IPS-18a (cell line): ENCODE data around the gene PRKAR2B.

Source experiments
- H3K27ac ChIP-seq: one replicate; pipeline ENCODE4 v1.5.1; 2013; ENCODE audit warnings: low read length
- H3K27me3 ChIP-seq: one replicate; pipeline ENCODE4 v1.6.1; 2013; ENCODE audit warnings: mild to moderate bottlenecking, low read length; ENCODE audit not compliant: control insufficient read depth, insufficient read depth
- H3K36me3 ChIP-seq: one replicate; pipeline ENCODE4 v1.6.1; 2013; ENCODE audit warnings: low read depth, low read length; ENCODE audit not compliant: control insufficient read depth
- H3K4me1 ChIP-seq: one replicate; pipeline ENCODE4 v1.6.1; 2013; ENCODE audit warnings: low read depth, low read length; ENCODE audit not compliant: control insufficient read depth
- H3K4me3 ChIP-seq: one replicate; pipeline ENCODE4 v1.5.1; 2013; ENCODE audit warnings: low read length
- H3K9ac ChIP-seq: one replicate; pipeline ENCODE4 v1.6.1; 2013; ENCODE audit warnings: mild to moderate bottlenecking, low read length, moderate library complexity
- H3K9me3 ChIP-seq: one replicate; pipeline ENCODE4 v1.6.1; 2013; ENCODE audit warnings: low read depth, low read length; ENCODE audit not compliant: control insufficient read depth

PRKAR2B gene

DNA sequence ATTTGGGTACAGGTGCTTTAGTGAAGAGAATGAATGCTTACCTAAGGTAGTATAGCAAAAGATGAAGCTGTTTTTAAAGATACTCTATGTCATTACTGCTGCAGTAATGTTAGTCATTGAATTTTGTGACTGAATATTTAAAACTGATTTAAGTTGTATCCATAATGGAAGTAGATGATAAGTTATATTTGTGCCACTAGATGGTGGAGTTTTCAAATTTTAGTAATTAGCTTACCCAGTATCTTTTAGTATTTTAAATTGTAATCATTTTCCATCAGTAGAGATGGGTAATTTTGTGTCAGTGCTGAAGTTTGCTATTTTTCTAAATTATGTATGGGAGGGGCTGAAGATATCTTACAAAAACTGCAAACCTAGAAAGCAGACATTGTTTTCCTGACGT lies 149.5 kb downstream of the PRKAR2B start:
- H3K27me3 ChIP-seq: no peaks in the 10 kb centered on the region
- H3K9ac ChIP-seq: no peak overlapping the region
- H3K36me3 ChIP-seq: peaks cover 58% of the 10 kb centered on the region
- H3K27ac ChIP-seq: no peak overlapping the region
- no peak overlapping the region for H3K4me3 ChIP-seq
- no peaks in the 10 kb centered on the region for H3K9me3 ChIP-seq
- no peaks in the 10 kb centered on the region for H3K4me1 ChIP-seq

DNA sequence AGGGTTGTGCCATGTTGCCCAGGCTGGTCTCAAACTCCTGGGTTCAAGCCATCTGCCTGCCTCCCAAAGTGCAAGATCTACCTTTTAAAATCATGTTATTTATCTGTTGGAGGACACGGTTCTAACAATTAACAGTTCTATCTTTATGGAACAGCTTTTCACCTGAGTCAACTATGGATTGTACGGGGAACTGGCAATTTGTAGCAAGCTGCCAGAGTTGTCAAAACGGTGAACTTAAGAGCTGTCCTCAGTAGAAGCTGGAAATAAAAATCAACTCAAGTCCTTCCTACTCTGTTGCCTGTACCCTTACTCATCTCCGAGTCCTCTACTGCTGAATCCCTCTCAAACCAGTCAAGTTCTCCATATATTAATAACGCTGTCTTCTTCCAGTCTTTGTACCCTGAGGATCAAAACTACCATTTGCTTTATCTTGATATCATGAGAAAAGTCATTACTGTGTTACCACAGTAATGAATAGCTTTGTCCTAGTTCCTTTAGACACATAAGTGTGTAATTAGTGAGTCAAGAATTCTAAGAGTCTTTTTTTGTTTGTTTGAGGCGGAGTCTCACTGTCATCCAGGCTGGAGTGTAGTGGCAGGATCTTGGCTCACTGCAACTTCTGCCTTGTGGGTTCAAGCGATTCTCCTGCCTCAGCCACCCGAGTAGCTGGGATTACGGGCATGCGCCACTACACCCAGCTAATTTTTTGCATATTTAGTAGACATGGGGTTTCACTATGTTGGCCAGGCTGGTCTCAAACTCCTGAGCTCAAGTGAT lies 152.5 kb downstream of the PRKAR2B start:
- H3K36me3 ChIP-seq: peaks cover 51% of the 10 kb centered on the region
- H3K4me3 ChIP-seq: no peak overlapping the region
- no peaks in the 10 kb centered on the region for H3K4me1 ChIP-seq
- no peaks in the 10 kb centered on the region for H3K9me3 ChIP-seq
- H3K27ac ChIP-seq: no peak overlapping the region
- no peaks in the 10 kb centered on the region for H3K27me3 ChIP-seq
- H3K9ac ChIP-seq: no peak overlapping the region

DNA sequence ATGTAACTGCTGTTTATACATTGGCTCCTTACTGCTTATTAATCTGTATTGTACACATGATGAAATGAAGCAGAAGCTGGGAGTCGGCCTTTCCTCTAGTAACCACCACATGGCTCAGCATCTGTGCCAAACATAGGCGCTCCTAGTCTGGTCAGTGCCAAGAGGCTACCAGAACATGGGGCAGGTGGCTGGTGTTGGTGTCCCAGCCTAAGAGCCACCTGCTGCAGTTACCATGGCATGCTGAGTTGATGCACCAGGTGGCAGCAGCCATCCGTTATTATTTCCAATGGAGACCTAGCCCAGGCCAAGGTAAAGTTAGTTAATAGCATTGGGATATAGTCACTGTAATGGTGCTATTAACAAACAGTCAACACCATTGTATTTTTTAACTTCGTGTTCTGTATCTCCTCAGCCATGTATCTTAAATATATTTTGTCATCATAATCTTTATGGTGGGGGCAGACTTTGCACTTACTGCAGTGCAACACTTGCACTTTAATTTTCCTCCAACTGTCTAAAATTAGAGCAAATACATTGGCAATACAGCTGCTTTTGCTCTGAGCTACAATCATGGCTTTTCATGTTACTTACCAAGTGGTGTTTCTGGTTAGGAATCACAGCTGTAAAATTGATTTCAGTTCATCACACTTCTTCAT lies 157.4 kb downstream of the PRKAR2B start:
- Histone ChIP-seq H3K9ac (no peak overlapping the region), H3K27me3 (no peaks in the 10 kb centered on the region), H3K27ac (no peak overlapping the region), H3K36me3 (peaks cover 52% of the 10 kb centered on the region), H3K4me3 (no peak overlapping the region), H3K4me1 (no peaks in the 10 kb centered on the region), H3K9me3 (no peaks in the 10 kb centered on the region)

DNA sequence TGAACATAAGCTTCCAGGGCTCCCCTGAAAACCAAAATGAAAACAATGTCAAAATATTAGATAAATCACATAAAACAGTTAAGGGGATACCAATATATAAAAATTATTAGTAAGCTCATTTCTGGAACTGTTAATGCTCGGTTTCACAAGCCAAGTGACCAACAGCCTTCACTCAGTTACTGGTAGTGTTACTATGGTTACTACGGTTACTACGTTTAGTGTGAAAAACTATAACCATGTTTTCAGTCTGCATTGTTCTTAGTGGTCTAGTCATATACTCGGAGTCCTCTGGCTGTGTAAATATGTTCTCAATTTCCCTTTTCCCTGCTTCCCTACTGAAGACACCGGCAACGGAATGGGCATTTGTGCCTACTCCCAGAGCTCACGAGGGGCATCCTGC lies 159.1 kb downstream of the PRKAR2B start:
- H3K27ac ChIP-seq: no peak overlapping the region
- peaks cover 36% of the 10 kb centered on the region for H3K36me3 ChIP-seq
- no peak overlapping the region for H3K9ac ChIP-seq
- H3K27me3 ChIP-seq: no peaks in the 10 kb centered on the region
- H3K4me1 ChIP-seq: no peaks in the 10 kb centered on the region
- H3K4me3 ChIP-seq: no peak overlapping the region
- no peaks in the 10 kb centered on the region for H3K9me3 ChIP-seq

DNA sequence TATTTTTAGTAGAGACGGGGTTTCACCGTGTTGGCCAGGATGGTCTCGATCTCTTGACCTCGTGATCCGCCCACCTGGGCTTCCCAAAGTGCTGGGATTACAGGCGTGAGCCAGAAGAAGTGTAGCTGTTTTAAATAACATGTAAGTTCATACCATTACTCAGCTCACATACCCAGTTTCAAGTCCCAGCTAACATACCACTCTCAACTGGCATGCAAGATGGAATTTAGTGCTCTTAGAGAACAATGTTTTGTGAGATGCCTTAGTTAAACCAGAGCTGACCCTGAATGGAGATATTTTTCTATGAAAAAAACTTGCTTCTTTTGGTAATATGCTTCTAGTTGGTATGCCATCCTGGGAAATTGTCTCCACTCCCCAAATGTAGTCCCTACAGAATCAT lies 161.6 kb downstream of the PRKAR2B start:
- Histone ChIP-seq H3K27ac (no peak overlapping the region), H3K4me1 (no peaks in the 10 kb centered on the region), H3K4me3 (no peak overlapping the region), H3K9me3 (no peaks in the 10 kb centered on the region), H3K36me3 (peaks cover 30% of the 10 kb centered on the region), H3K27me3 (no peaks in the 10 kb centered on the region), H3K9ac (no peak overlapping the region)

DNA sequence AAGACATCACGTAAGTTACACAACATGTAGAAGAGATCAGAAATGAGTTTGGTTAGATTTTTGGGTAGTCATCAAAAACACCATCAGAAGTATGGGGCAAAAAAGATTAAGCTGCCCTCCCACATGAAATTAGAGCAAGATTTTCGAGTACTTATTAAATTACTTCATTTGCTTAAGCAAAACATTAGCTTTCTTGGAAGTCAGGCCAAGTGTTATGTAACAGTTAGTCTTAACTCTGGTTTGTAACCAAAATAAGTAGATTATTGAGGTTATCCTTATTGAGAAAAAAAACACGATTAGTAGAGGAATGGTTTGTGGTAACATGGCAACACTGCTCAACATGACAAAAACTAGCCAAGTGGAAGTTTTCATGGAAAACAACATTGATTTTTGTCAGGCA lies 162.2 kb downstream of the PRKAR2B start:
- Histone ChIP-seq H3K9ac (no peak overlapping the region), H3K9me3 (no peaks in the 10 kb centered on the region), H3K4me1 (no peaks in the 10 kb centered on the region), H3K27me3 (no peaks in the 10 kb centered on the region), H3K27ac (no peak overlapping the region), H3K36me3 (peaks cover 25% of the 10 kb centered on the region), H3K4me3 (no peak overlapping the region)

DNA sequence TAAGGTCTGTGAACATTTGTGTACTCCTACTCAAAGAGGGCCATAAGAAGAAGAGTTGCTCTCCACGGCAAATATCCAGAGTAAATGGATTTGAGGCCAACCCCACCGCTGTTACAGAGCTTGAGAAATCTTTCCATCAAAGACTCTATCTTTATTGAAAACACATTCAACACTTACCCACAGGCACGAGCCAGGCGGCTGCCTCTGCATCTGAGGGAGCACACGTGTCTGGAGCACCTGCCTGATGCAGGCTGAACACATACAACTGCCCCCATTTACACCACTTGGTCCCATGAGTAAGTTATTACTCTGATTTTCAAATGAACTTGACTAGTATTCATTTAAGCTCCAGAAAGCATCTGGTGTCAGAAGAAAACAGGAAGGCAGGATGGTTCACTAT lies 163.0 kb downstream of the PRKAR2B start:
- Histone ChIP-seq H3K4me1 (no peaks in the 10 kb centered on the region), H3K4me3 (no peak overlapping the region), H3K27ac (no peak overlapping the region), H3K9ac (no peak overlapping the region), H3K27me3 (no peaks in the 10 kb centered on the region), H3K9me3 (no peaks in the 10 kb centered on the region), H3K36me3 (peaks cover 19% of the 10 kb centered on the region)

DNA sequence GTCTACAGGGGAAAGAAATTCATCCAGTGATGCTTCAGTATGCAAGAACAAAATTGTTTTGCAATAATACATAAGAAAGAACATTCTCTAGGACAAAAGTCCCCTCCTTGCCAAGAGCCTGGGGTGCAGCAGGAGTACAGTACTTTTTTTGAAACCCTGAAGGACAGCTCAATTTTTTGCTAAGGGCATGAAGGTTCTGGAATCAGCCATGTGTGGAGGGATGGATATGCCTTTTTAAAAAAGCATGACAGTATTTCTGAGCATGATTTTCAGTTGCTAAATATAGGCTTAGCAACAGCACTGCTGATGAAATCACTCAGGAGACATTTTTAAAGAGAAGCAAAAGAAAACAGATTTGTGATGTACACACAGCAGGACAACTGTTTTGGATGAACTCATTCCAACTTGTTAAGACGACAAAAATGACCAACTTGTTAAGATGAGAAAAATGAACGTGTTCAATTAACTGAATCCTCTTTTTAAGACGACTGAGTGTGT lies 163.6 kb downstream of the PRKAR2B start:
- Histone ChIP-seq H3K36me3 (peaks cover 18% of the 10 kb centered on the region), H3K9me3 (no peaks in the 10 kb centered on the region), H3K4me1 (no peaks in the 10 kb centered on the region), H3K27ac (no peak overlapping the region), H3K9ac (no peak overlapping the region), H3K27me3 (no peaks in the 10 kb centered on the region), H3K4me3 (no peak overlapping the region)

DNA sequence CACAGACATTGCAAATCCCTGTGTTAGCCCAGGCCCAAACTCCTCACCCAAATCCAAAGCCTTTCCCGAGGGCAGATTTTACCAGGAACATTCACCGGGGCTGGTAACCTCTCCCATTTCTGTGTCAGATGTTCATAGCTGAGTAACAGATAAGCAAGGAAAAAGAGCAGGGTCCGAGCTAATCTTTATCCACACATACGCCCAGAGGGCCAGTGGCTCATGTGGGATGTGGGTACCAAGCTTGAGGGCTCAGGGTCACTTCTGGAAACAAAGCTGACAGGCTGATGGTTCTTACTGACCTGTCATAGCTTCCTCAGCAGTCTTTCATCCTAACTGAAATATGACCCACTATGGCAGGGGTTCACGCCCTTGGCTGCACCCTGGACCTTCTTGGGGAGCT lies 164.1 kb downstream of the PRKAR2B start:
- Histone ChIP-seq H3K4me1 (no peaks in the 10 kb centered on the region), H3K27ac (no peak overlapping the region), H3K4me3 (no peak overlapping the region), H3K36me3 (peaks cover 18% of the 10 kb centered on the region), H3K9me3 (no peaks in the 10 kb centered on the region), H3K9ac (no peak overlapping the region), H3K27me3 (no peaks in the 10 kb centered on the region)

DNA sequence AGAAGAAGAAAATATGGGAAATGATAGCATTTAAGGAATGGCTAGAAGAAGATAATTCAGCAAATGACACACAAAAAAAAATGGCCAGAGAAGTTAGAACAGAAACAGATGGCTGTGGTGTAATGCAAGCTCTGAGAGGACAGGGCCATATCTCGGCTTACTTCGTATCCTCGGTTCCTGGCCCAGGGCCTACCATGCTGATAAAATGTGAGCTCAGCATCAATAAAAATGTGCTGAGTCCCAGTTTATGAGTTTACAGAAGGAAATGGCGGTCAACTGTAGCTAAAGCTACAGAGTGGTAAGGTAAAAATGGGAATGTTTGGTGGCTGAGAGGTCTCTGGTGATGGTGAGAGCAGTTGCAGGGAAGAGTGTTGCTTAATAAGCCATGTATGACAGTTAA lies 165.1 kb downstream of the PRKAR2B start:
- no peak overlapping the region for H3K4me3 ChIP-seq
- H3K9me3 ChIP-seq: no peaks in the 10 kb centered on the region
- H3K36me3 ChIP-seq: peaks cover 10% of the 10 kb centered on the region
- H3K4me1 ChIP-seq: no peaks in the 10 kb centered on the region
- H3K27ac ChIP-seq: no peak overlapping the region
- H3K9ac ChIP-seq: no peak overlapping the region
- no peaks in the 10 kb centered on the region for H3K27me3 ChIP-seq

DNA sequence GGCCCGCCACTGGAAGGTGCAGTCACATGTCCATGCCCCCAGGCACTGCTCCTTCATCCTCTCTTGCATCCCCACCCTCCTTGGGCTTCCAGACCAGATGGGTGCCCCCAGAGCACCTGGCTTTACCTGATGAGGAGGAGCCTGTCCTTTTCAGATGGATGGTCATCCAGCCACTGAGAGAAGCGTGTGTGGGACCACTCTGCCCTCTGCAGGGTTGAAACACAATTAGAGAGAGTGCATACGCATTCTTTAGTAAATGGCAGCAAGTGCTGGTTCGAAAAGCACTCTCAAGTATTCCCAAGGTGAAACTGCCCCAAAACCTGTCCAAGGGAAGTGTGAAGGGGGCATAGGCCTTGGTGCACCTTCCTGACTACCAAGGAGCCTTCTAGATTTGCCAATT lies 165.9 kb downstream of the PRKAR2B start:
- no peak overlapping the region for H3K27ac ChIP-seq

More for the DNA sequence above, 165.9 kb downstream of the PRKAR2B start:
- peaks cover 9% of the 10 kb centered on the region for H3K36me3 ChIP-seq
- H3K4me1 ChIP-seq: no peaks in the 10 kb centered on the region
- H3K9ac ChIP-seq: no peak overlapping the region
- H3K4me3 ChIP-seq: no peak overlapping the region
- no peaks in the 10 kb centered on the region for H3K27me3 ChIP-seq
- H3K9me3 ChIP-seq: no peaks in the 10 kb centered on the region
